Loucy (cell line): ENCODE data around the gene AGAP1.

Experiments
- H2AFZ ChIP-seq: fragments of 200-600 bp; sonication (generic); 2 replicates; pipeline ENCODE4 v1.6.0; 2016; ENCODE audit warnings: antibody characterized with exemption, mild to moderate bottlenecking, low read length, moderate library complexity
- H3F3A ChIP-seq: fragments of 200-600 bp; 2 replicates; pipeline ENCODE4 v1.6.0; 2016; ENCODE audit warnings: antibody characterized with exemption, low read depth, mild to moderate bottlenecking
- H3K27me3 ChIP-seq: fragments of 200-600 bp; sonication (generic); 2 replicates; pipeline ENCODE4 v1.6.1; 2014; ENCODE audit warnings: low read length, mild to moderate bottlenecking; ENCODE audit not compliant: insufficient read depth, poor library complexity, severe bottlenecking
- H3K36me3 ChIP-seq: fragments of 200-600 bp; sonication (generic); 2 replicates; pipeline ENCODE4 v1.6.1; 2016; ENCODE audit warnings: low read length; ENCODE audit not compliant: insufficient read depth
- H3K4me1 ChIP-seq: fragments of 200-600 bp; sonication (generic); 2 replicates; pipeline ENCODE4 v1.5.1; 2014; ENCODE audit warnings: low read length, mild to moderate bottlenecking; ENCODE audit not compliant: insufficient read depth, poor library complexity, severe bottlenecking
- H3K4me2 ChIP-seq: fragments of 200-600 bp; sonication (generic); 2 replicates; pipeline ENCODE4 v1.6.0; 2014; ENCODE audit warnings: antibody characterized with exemption, low read length, low read depth, mild to moderate bottlenecking; ENCODE audit not compliant: poor library complexity, severe bottlenecking
- H3K4me3 ChIP-seq: fragments of 200-600 bp; sonication (generic); 2 replicates; pipeline ENCODE4 v1.5.1; 2014; ENCODE audit warnings: low read length, mild to moderate bottlenecking, mixed read lengths; ENCODE audit not compliant: poor library complexity, severe bottlenecking
- H3K79me2 ChIP-seq: fragments of 200-600 bp; sonication (generic); 2 replicates; pipeline ENCODE4 v1.6.1; 2014; ENCODE audit warnings: low read length; ENCODE audit not compliant: insufficient read depth
- H3K9ac ChIP-seq: fragments of 200-600 bp; sonication (generic); 2 replicates; pipeline ENCODE4 v1.6.0; 2014; ENCODE audit warnings: mild to moderate bottlenecking, low read depth, low read length, moderate library complexity; ENCODE audit not compliant: poor library complexity, severe bottlenecking
- H3K9me2 ChIP-seq: fragments of 200-600 bp; sonication (generic); replicated peaks from 2 replicates; pipeline ENCODE4 v1.6.1; 2016; ENCODE audit warnings: low read depth, low read length, mixed read lengths
- H3K9me3 ChIP-seq: fragments of 200-600 bp; sonication (generic); 2 replicates; pipeline ENCODE4 v1.6.1; 2014; ENCODE audit warnings: mild to moderate bottlenecking, antibody characterized with exemption, low read length, low read depth; ENCODE audit not compliant: insufficient read depth
- H4K20me1 ChIP-seq: fragments of 200-600 bp; sonication (generic); 2 replicates; pipeline ENCODE4 v1.6.0; 2014; ENCODE audit warnings: antibody characterized with exemption, low read length, mild to moderate bottlenecking; ENCODE audit not compliant: insufficient read depth, poor library complexity, severe bottlenecking
- EZH2phosphoT487 ChIP-seq: fragments of 200-600 bp; IDR thresholded peaks from 2 replicates; pipeline ENCODE4 v1.6.1; 2018; ENCODE audit warnings: antibody characterized with exemption, mild to moderate bottlenecking, moderate library complexity, borderline replicate concordance
- TF ChIP-seq, protein P1 (sequence below): fragments of 200-600 bp; sonication (generic); conservative IDR thresholded peaks from 2 replicates; pipeline ENCODE4 v1.5.1; 2014; ENCODE audit warnings: mild to moderate bottlenecking, antibody characterized with exemption, low read length

The AGAP1 gene

DNA sequence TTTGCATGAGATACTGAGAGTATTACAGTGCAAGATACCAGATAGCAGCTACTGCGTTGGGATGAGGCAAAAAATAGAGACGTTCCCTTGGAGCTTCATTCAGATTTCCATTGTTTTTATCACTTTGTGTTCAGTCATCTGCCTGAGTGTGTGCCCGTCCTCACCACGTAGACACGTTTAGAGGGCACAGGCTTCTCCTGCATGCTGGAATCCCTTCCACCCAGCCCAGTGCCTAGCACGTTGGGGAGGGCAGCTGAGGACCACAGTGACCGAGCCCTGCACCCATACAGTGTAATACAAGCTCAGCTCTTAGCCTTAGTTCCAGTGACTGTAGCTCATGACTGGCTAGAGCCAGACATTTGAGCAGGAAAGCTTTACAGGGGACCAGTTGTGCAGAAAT is 539.6 kb downstream of the AGAP1 start:
- no peaks in the 10 kb centered on the region for H3F3A ChIP-seq
- no peak overlapping the region for H3K4me3 ChIP-seq
- no peaks in the 10 kb centered on the region for H3K36me3 ChIP-seq
- H3K9ac ChIP-seq, result no peak overlapping the region
- no peak overlapping the region for H3K4me2 ChIP-seq
- no peaks in the 10 kb centered on the region for H4K20me1 ChIP-seq
- H3K9me3 ChIP-seq, result no peaks in the 10 kb centered on the region; the same call in 1 of the 2 replicates
- no peaks in the 10 kb centered on the region for H3K4me1 ChIP-seq
- no peaks in the 10 kb centered on the region for H3K9me2 ChIP-seq
- no peak for TF ChIP-seq EZH2phosphoT487
- TF ChIP-seq, protein P1, sequence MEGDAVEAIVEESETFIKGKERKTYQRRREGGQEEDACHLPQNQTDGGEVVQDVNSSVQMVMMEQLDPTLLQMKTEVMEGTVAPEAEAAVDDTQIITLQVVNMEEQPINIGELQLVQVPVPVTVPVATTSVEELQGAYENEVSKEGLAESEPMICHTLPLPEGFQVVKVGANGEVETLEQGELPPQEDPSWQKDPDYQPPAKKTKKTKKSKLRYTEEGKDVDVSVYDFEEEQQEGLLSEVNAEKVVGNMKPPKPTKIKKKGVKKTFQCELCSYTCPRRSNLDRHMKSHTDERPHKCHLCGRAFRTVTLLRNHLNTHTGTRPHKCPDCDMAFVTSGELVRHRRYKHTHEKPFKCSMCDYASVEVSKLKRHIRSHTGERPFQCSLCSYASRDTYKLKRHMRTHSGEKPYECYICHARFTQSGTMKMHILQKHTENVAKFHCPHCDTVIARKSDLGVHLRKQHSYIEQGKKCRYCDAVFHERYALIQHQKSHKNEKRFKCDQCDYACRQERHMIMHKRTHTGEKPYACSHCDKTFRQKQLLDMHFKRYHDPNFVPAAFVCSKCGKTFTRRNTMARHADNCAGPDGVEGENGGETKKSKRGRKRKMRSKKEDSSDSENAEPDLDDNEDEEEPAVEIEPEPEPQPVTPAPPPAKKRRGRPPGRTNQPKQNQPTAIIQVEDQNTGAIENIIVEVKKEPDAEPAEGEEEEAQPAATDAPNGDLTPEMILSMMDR, result no peak
- no peaks in the 10 kb centered on the region for H3K27me3 ChIP-seq
- H2AFZ ChIP-seq, result no peak overlapping the region
- no peaks in the 10 kb centered on the region for H3K79me2 ChIP-seq

DNA sequence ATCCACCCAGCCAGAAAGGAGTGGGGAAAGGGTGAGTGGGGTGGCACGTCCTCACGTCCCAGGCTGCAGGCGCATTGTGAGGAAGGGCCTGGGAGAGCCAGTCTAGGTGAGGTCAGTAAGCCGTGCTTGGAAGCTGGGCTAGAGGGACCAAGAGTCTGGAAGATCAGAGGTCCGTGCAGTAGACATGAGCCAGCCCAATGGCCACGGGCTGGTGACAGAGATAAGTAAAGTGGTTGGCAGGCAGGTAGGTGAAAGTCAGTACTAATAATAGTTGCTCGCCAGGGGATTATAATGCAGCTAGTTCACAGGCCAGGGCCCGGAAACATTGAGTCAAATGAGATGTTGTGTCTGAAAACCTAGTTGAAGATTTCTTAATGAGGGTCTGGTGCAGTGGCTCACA is 541.1 kb downstream of the AGAP1 start:
- no peaks in the 10 kb centered on the region for H3K27me3 ChIP-seq

DNA sequence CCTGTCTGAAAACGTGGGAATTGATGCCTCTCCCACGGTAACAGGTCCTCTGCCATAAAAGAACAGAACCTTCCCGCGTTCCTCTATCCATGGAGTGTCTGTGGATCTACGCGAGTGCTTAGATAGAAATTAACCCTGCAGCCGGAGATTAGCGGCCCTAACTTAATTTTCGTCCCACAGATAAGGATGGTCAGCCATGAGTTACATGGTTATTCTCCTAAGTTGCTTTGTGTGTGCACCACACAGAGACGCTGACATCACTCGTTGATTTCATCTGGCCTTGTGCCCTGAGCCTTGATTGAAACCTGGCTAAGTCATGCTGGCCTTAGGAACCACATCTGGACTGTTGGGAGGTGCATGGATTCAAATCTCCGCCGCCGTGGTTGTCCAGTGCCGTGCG is 542.2 kb downstream of the AGAP1 start:
- H3K9ac ChIP-seq, result no peak overlapping the region
- H3K36me3 ChIP-seq, result peaks cover 6% of the 10 kb centered on the region; the same call in 1 of the 2 replicates
- H3K79me2 ChIP-seq, result no peaks in the 10 kb centered on the region
- no peaks in the 10 kb centered on the region for H3K9me2 ChIP-seq
- H3K4me1 ChIP-seq, result no peaks in the 10 kb centered on the region
- no peak overlapping the region for H3K4me2 ChIP-seq
- H3K27me3 ChIP-seq, result no peaks in the 10 kb centered on the region
- H2AFZ ChIP-seq, result no peak overlapping the region
- no peak overlapping the region for H3K4me3 ChIP-seq
- H4K20me1 ChIP-seq, result no peaks in the 10 kb centered on the region
- no peaks in the 10 kb centered on the region; the same call in 1 of the 2 replicates for H3K9me3 ChIP-seq
- no peaks in the 10 kb centered on the region for H3F3A ChIP-seq
- no peak for TF ChIP-seq EZH2phosphoT487
- TF ChIP-seq, protein P1, result no peak

More for the DNA sequence above, 541.1 kb downstream of the AGAP1 start:
- Histone ChIP-seq H3K36me3 (no peaks in the 10 kb centered on the region), H3K4me2 (no peak overlapping the region), H3F3A (no peaks in the 10 kb centered on the region), H3K9me3 (no peaks in the 10 kb centered on the region; the same call in 1 of the 2 replicates), H3K4me1 (no peaks in the 10 kb centered on the region), H3K9me2 (no peaks in the 10 kb centered on the region), H2AFZ (no peak overlapping the region), H3K79me2 (no peaks in the 10 kb centered on the region), H4K20me1 (no peaks in the 10 kb centered on the region), H3K4me3 (no peak overlapping the region), H3K9ac (no peak overlapping the region)
- TF ChIP-seq, protein P1, result no peak
- TF ChIP-seq EZH2phosphoT487, result no peak
